Kidney (tissue), 14 donors: ENCODE measurements around the gene TNXB. TPM values are rescaled to one million over a fixed set of nuclear protein-coding genes. Genes with fewer than 3 reads are reported as not detected.

ENCODE experiments used
- DNase-seq, 5 donors: peaks; one replicate each; pipeline ENCODE4 v3.0.0-alpha.2; 2013 to 2020
- FAIRE-seq: peaks from 2 replicates; lab custom pipeline; 2012; peaks lifted over from hg19 to GRCh38; lab: Jason Lieb, UNC
- H3K27ac ChIP-seq, 2 donors: one replicate each; pipeline ENCODE4 v1.7.0; 2013; ENCODE audit warnings: low read depth in 2 of 2, low read length in 2 of 2, inconsistent platforms in 1 of 2
- H3K27me3 ChIP-seq: one replicate; pipeline ENCODE4 v1.7.1; 2013; ENCODE audit warnings: low read length, inconsistent platforms; ENCODE audit not compliant: control insufficient read depth, insufficient read depth
- H3K36me3 ChIP-seq, 3 donors: one replicate each; pipeline versions ENCODE4 v1.7.0 to v1.7.1; 2013; ENCODE audit warnings: low read length in 3 of 3, control low read depth in 1 of 3, inconsistent platforms in 1 of 3; ENCODE audit not compliant: insufficient read depth in 3 of 3, control insufficient read depth in 2 of 3
- H3K4me1 ChIP-seq, 3 donors: one replicate each; pipeline versions ENCODE4 v1.7.0 to v1.7.1; 2013; ENCODE audit warnings: low read length in 3 of 3, inconsistent platforms in 1 of 3, low read depth in 1 of 3; ENCODE audit not compliant: control insufficient read depth in 2 of 3, insufficient read depth in 2 of 3
- H3K4me3 ChIP-seq, 3 donors: one replicate each; pipeline versions ENCODE4 v1.7.0 to v1.8.1; 2013; ENCODE audit warnings: low read length in 3 of 3, control low read depth in 1 of 3, inconsistent platforms in 1 of 3
- H3K9ac ChIP-seq, 3 donors: one replicate each; pipeline versions ENCODE4 v1.7.0 to v1.7.1; 2013; ENCODE audit warnings: low read length in 3 of 3, control low read depth in 1 of 3, inconsistent platforms in 1 of 3
- H3K9me3 ChIP-seq, 3 donors: one replicate each; pipeline versions ENCODE4 v1.7.0 to v1.7.1; 2013; ENCODE audit warnings: low read length in 3 of 3, control low read depth in 1 of 3, inconsistent platforms in 1 of 3; ENCODE audit not compliant: control insufficient read depth in 2 of 3, insufficient read depth in 1 of 3
- intact Hi-C: fragments of 100-400 bp; cut with DNase I; formaldehyde crosslinking; loops from one replicate; pipeline ENCODE4 v1.11.1; 2022
- polyA plus RNA-seq: library from polyadenylated mRNA; stranded (reverse); fragments of 350-450 nt; fragmentation: Illumina TruSeq; extraction: RNeasy Lipid Tissue Mini Kit (QIAGEN cat#74804); gene quantifications from one replicate; pipeline ENCODE4 v1.2.3, GENCODE V29; 2014; ENCODE audit warnings: low read depth, low replicate concordance; ENCODE audit not compliant: insufficient read depth
- total RNA-seq: library from RNA; stranded (reverse); fragmentation: NEBNext Ultra II Directional; extraction: Animal tissue kit (Norgen Biotek cat#: 25700); gene quantifications from one replicate; pipeline ENCODE4 v1.2.1, GENCODE V29; 2021
- TF ChIP-seq, protein P1 (sequence below): IDR thresholded peaks from 3 replicates; pipeline ENCODE4 v1.5.1; 2012; ENCODE audit warnings: mild to moderate bottlenecking, moderate library complexity, borderline replicate concordance; ENCODE audit not compliant: insufficient read depth; ENCODE audit errors: extremely low read depth
- donor health status: control.
- donor health status: control.
- donor health status: control.
- donor health status: control.
- donor health status: control.
- donor health status: DM: yes; HTN: yes; CAD: no.
- donor health status: Normal renal cell carcinoma (clear cell type).

TNXB gene
- total and polyA plus RNA-seq, 2 donors from 2014 or later: 13.3 to 88.2 TPM

DNA sequence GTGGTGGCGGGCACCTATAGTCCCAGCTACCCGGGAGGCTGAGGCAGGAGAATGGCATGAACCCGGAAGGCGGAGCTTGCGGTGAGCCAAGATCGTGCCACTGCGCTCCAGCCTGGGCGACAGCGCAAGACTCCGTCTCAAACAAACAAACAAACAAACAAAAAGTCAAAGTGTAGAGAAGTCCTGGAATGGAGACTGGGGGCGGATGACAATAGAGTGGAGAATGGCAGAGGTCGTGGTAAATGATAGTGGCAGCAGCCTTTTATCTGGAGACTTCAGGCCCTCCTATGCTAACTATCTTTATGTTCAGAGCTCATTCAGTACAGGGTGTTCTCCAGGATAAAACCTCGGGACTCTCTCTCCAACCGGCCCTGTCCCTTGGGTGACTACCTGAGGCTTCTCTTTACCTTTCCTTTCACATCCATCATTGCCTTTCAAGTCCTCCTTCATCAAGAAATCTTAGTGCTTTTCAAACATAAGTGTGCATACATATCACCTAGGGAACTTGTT is 22.4 kb upstream of the TNXB start:
- intact Hi-C loops: no loop called here
- Histone ChIP-seq H3K4me3 (no peak overlapping the region), H3K9me3 (no peaks in the 10 kb centered on the region), H3K9ac (no peak overlapping the region), H3K27me3 (no peaks in the 10 kb centered on the region), H3K27ac (no peak overlapping the region), H3K4me1 (peaks cover 7 to 22% (median 12%) of the 10 kb centered on the region in 3 donors), H3K36me3 (no peaks in the 10 kb centered on the region)
- no peak for FAIRE-seq
- TF ChIP-seq, protein P1, sequence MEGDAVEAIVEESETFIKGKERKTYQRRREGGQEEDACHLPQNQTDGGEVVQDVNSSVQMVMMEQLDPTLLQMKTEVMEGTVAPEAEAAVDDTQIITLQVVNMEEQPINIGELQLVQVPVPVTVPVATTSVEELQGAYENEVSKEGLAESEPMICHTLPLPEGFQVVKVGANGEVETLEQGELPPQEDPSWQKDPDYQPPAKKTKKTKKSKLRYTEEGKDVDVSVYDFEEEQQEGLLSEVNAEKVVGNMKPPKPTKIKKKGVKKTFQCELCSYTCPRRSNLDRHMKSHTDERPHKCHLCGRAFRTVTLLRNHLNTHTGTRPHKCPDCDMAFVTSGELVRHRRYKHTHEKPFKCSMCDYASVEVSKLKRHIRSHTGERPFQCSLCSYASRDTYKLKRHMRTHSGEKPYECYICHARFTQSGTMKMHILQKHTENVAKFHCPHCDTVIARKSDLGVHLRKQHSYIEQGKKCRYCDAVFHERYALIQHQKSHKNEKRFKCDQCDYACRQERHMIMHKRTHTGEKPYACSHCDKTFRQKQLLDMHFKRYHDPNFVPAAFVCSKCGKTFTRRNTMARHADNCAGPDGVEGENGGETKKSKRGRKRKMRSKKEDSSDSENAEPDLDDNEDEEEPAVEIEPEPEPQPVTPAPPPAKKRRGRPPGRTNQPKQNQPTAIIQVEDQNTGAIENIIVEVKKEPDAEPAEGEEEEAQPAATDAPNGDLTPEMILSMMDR: no peak
- no peak for DNase-seq

DNA sequence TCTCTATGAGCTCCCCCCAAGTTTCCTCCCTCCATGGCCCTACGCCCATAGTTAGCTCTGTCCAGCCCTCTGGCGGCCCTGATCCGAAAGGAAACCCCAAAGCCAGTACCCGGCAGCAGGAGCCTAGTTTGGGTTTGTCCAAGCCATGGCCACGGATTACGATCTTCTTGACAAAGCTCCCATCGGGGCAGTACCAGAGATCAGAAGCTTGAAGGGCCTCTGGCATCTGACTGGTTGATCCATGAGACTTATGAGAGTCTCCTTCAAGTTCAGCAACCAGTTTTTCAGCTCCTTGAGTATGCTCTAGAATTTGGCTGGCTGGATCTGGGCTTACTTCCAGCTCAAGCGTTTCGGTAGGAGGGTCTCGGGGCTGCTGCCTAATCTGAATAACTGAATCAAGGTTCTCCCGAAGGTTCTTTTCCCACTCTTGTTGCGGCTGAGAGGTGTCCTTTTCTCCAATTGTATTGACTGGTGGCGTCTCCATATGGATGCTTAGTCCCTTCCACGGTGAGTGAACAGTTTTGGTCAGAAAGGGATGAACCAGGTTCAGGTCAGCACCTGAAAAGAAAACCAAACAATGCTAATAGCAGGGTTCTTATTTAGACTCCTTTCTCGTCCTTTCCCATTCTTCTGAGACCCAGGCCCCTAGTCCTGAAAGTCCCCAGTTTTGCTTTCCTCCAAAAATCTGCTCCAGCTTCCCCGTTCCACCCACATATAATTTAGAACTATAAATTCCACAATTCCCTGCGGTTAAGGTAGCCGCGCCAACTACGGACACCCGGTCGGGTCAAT is 20.4 kb upstream of the TNXB start:
- FAIRE-seq: no peak
- no peaks in the 10 kb centered on the region for H3K9me3 ChIP-seq
- no peak for DNase-seq
- peak overlapping the region; percentile 43 to 63 (median 62) for H3K9ac ChIP-seq
- peaks cover 2% of the 10 kb centered on the region in 3 donors for H3K36me3 ChIP-seq
- H3K4me1 ChIP-seq: peaks cover 7 to 24% (median 12%) of the 10 kb centered on the region in 3 donors
- TF ChIP-seq, protein P1: no peak
- intact Hi-C loops: no loop called here
- H3K27me3 ChIP-seq: no peaks in the 10 kb centered on the region
- H3K4me3 ChIP-seq: peak overlapping the region; percentile 77 to 83 (median 81)
- H3K27ac ChIP-seq: peak overlapping the region; percentile 89 to 97

DNA sequence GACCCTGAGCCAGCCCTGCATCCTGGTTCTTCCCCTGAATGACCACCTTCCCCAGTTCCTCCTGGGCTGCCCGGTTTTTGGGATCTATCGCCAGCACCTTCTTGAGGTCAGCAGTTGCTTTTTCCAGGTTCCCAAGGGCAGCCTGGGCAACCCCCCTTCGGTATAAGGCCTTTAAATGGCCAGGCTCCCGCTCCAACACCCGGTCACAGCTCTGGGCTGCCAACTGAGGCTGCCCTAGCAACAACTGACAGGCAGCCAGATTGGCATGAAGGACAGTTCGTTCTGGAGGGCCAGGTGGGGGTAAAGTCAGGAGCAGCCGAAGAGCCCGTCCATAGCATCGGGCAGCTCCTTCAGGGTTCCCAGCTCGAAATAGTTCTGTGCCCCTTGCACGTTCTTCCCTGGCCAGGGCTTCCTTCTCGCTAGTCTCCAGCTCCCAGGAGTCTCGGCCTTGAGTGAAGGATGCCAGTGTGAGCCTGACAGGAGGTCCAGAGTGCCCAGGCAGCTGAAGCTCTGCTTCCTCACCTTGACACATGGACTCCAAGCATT is 19.7 kb upstream of the TNXB start:
- no peak overlapping the region for H3K9ac ChIP-seq
- H3K4me3 ChIP-seq: peak overlapping the region in 2 of 3 donors; percentile 77 to 81
- FAIRE-seq: no peak
- no peaks in the 10 kb centered on the region for H3K27me3 ChIP-seq
- intact Hi-C loops: no loop called here
- no peaks in the 10 kb centered on the region for H3K9me3 ChIP-seq
- DNase-seq: no peak
- peaks cover 2 to 4% (median 4%) of the 10 kb centered on the region in 3 donors for H3K36me3 ChIP-seq
- TF ChIP-seq, protein P1: no peak
- H3K27ac ChIP-seq: no peak overlapping the region
- peaks cover 7 to 24% (median 12%) of the 10 kb centered on the region in 3 donors for H3K4me1 ChIP-seq
